Motor neuron (in vitro differentiated cells): Measurements from ENCODE around the gene ZNF205. TPM values are rescaled to one million over a fixed set of nuclear protein-coding genes. Genes with fewer than 3 reads are reported as not detected.
A peak's percentile ranks its signal among the peaks of the same experiment; 100 is the strongest.
"Not testable (repeated sequence)": the region's sequence is repeated elsewhere in the genome, so short reads cannot be mapped to it uniquely, and the experiment has no call there.

ENCODE experiments used
- ATAC-seq, 8 experiments: fragments of 200-7000 bp; cut with Tn5 transposase; replicated peaks in 6 of 8; 2 replicates each; pipeline ENCODE4 v1.8.0; 2021; ENCODE audit warnings: mild to moderate bottlenecking in 8 of 8, moderate library complexity in 8 of 8
- H3K27ac ChIP-seq, 2 donors: fragments of 250-450 bp; sonication (Bioruptor Pico); 2 replicates each; pipeline ENCODE4 v1.9.0; 2021; ENCODE audit warnings: antibody characterized with exemption in 2 of 2, mild to moderate bottlenecking in 2 of 2, moderate library complexity in 1 of 2
- H3K4me1 ChIP-seq, 2 donors: fragments of 250-450 bp; sonication (Bioruptor Pico); replicated peaks in 1 of 2; 2 replicates each; pipeline ENCODE4 v1.6.1; 2021; ENCODE audit warnings: antibody characterized with exemption in 2 of 2, mild to moderate bottlenecking in 2 of 2, moderate library complexity in 1 of 2
- H3K4me3 ChIP-seq, 5 donors: fragments of 250-450 bp; sonication (Bioruptor Pico); 2 replicates each; pipeline ENCODE4 v1.9.0; 2021; ENCODE audit warnings: antibody characterized with exemption in 5 of 5, mild to moderate bottlenecking in 5 of 5, moderate library complexity in 4 of 5
- WGBS, 10 experiments: fragments of 450-650 bp; shearing (Covaris generic); methylation state at CpG; one replicate each; pipeline ENCODE4 v1.0.0; 2022; 5-methylcytosine and 5-hydroxymethylcytosine counted together
- in situ Hi-C, 9 experiments: fragments of 400-800 bp; cut with MboI; loops; one replicate each; pipeline ENCODE4 v1.15.0; 2021; ENCODE audit warnings: low sequenced_read_pairs in 9 of 9, low pct_unique_long_range_greater_than_20kb in 2 of 9; ENCODE audit not compliant: unreplicated experiment in 9 of 9
- total RNA-seq, 8 experiments: library from RNA; unstranded; fragments of 300-600 nt; gene quantifications; 2 replicates each; pipeline versions ENCODE4 v1.2.3 to v1.2.4, GENCODE V29; 2022

The ZNF205 gene
- total RNA-seq, 8 experiments from 2014 or later, result 7.8 to 19.2 (median 14.9) TPM

GRCh38 chr16:3135126-3135715 lies 22.8 kb downstream of the ZNF205 start:
- peak in 7 of 8 experiments; percentile 1 to 69 (median 63) for ATAC-seq
- H3K4me3 ChIP-seq, result peak overlapping the region; percentile 85 to 99 (median 93)
- in situ Hi-C loops, result loop anchor here in 1 of 9 experiments (25.0 kb wide), 1 partner anchor 98 kb away; the partner anchor contains the start of genes BICDL2 and MMP25
- peaks cover 12 to 15% of the 10 kb centered on the region in 2 donors for H3K4me1 ChIP-seq
- 0 to 4% (median 2%) methylated on average over 3 to 21 of the region's 43 CpGs for WGBS, 10 experiments
- H3K27ac ChIP-seq, result peak overlapping the region; percentile 84 to 99

- Histone ChIP-seq H3K4me3 (no peak overlapping the region), H3K27ac (no peak overlapping the region), H3K4me1 (peaks cover 12 to 15% of the 10 kb centered on the region in 2 donors)
- in situ Hi-C loops, result loop anchor here in 1 of 9 experiments (25.0 kb wide), 1 partner anchor 100 kb away; the partner anchor contains the start of genes BICDL2 and MMP25
- ATAC-seq, result no peak
- 84 to 100% (median 93%) methylated on average over 5 to 6 of the region's 13 CpGs; no CpG with 5 or more reads in 6 of the 10 experiments for WGBS, 10 experiments
These were observed 24.9 kb downstream of the ZNF205 start for GRCh38 chr16:3137267-3137666.

GRCh38 chr16:3138342-3138741 lies 26.0 kb downstream of the ZNF205 start:
- 30 to 85% (median 80%) methylated on average over 1 to 10 of the region's 21 CpGs; no CpG with 5 or more reads in 5 of the 10 experiments for WGBS, 10 experiments
- no peak overlapping the region for H3K27ac ChIP-seq
- in situ Hi-C loops, result loop anchor here in 1 of 9 experiments (25.0 kb wide), 1 partner anchor 101 kb away; the partner anchor contains the start of genes BICDL2 and MMP25
- peaks cover 10 to 11% of the 10 kb centered on the region in 2 donors for H3K4me1 ChIP-seq
- no peak overlapping the region for H3K4me3 ChIP-seq
- no peak for ATAC-seq

- ATAC-seq, result no peak
- WGBS, 10 experiments, result 81 to 98% (median 91%) methylated on average over 2 to 9 of the region's 14 CpGs; no CpG with 5 or more reads in 3 of the 10 experiments
- in situ Hi-C loops, result loop anchor here in 1 of 9 experiments (25.0 kb wide), 1 partner anchor 102 kb away; the partner anchor contains the start of genes BICDL2 and MMP25
- H3K27ac ChIP-seq, result no peak overlapping the region
- no peak overlapping the region for H3K4me3 ChIP-seq
- H3K4me1 ChIP-seq, result peaks cover 7 to 8% of the 10 kb centered on the region in 2 donors
These were observed 26.5 kb downstream of the ZNF205 start for GRCh38 chr16:3138823-3139426.

- ATAC-seq, H3K4me3 ChIP-seq, H3K4me1 ChIP-seq, H3K27ac ChIP-seq: not testable (repeated sequence)
- 40 to 100% (median 82%) methylated on average over 1 to 8 of the region's 9 CpGs; no CpG with 5 or more reads in 2 of the 10 experiments for WGBS, 10 experiments
- in situ Hi-C loops, result loop anchor here in 1 of 9 experiments (25.0 kb wide), 1 partner anchor 102 kb away; the partner anchor contains the start of genes BICDL2 and MMP25
These were observed 27.2 kb downstream of the ZNF205 start for GRCh38 chr16:3139561-3139960.

GRCh38 chr16:3140603-3141427 lies 28.4 kb downstream of the ZNF205 start:
- no peak overlapping the region for H3K27ac ChIP-seq
- in situ Hi-C loops, result loop anchor here in 1 of 9 experiments (25.0 kb wide), 1 partner anchor 104 kb away; the partner anchor contains the start of genes BICDL2 and MMP25
- 60 to 98% (median 95%) methylated on average over 2 to 28 of the region's 69 CpGs; no CpG with 5 or more reads in 4 of the 10 experiments for WGBS, 10 experiments
- peaks cover 6 to 7% of the 10 kb centered on the region in 2 donors for H3K4me1 ChIP-seq
- H3K4me3 ChIP-seq, result no peak overlapping the region
- ATAC-seq, result peak in 2 of 8 experiments; percentile 6 to 9

GRCh38 chr16:3141781-3142311 lies 29.5 kb downstream of the ZNF205 start:
- peak in 2 of 8 experiments; percentile 4 to 11 for ATAC-seq
- in situ Hi-C loops, result loop anchor here in 1 of 9 experiments (25.0 kb wide), 1 partner anchor 105 kb away; the partner anchor contains the start of genes BICDL2 and MMP25
- H3K4me1 ChIP-seq, result no peaks in the 10 kb centered on the region
- no peak overlapping the region for H3K4me3 ChIP-seq
- 97 to 100% (median 100%) methylated on average over 1 to 7 of the region's 23 CpGs; no CpG with 5 or more reads in 7 of the 10 experiments for WGBS, 10 experiments
- no peak overlapping the region for H3K27ac ChIP-seq

GRCh38 chr16:3142327-3142726 lies 29.9 kb downstream of the ZNF205 start:
- Histone ChIP-seq H3K4me1 (no peaks in the 10 kb centered on the region), H3K4me3 (no peak overlapping the region), H3K27ac (no peak overlapping the region)
- no peak for ATAC-seq
- 84 to 100% (median 97%) methylated on average over 5 to 20 of the region's 22 CpGs; no CpG with 5 or more reads in 3 of the 10 experiments for WGBS, 10 experiments
- in situ Hi-C loops, result loop anchor here in 1 of 9 experiments (25.0 kb wide), 1 partner anchor 105 kb away; the partner anchor contains the start of genes BICDL2 and MMP25

- Histone ChIP-seq H3K4me3 (no peak overlapping the region), H3K4me1 (no peaks in the 10 kb centered on the region), H3K27ac (no peak overlapping the region)
- ATAC-seq, result no peak
- in situ Hi-C loops, result loop anchor here in 1 of 9 experiments (25.0 kb wide), 1 partner anchor 105 kb away; the partner anchor contains the start of genes BICDL2 and MMP25
- WGBS, 10 experiments, result 60 to 100% (median 93%) methylated on average over 1 to 9 of the region's 13 CpGs; no CpG with 5 or more reads in 5 of the 10 experiments
These were observed 30.4 kb downstream of the ZNF205 start for GRCh38 chr16:3142770-3143169.

- 83 to 93% (median 83%) methylated on average over 3 to 6 of the region's 11 CpGs; no CpG with 5 or more reads in 7 of the 10 experiments for WGBS, 10 experiments
- Histone ChIP-seq H3K27ac (no peak overlapping the region), H3K4me3 (no peak overlapping the region), H3K4me1 (no peaks in the 10 kb centered on the region)
- no peak for ATAC-seq
- in situ Hi-C loops, result loop anchor here in 1 of 9 experiments (25.0 kb wide), 1 partner anchor 106 kb away; the partner anchor contains the start of genes BICDL2 and MMP25
These were observed 30.8 kb downstream of the ZNF205 start for GRCh38 chr16:3143189-3143588.

- 59 to 100% (median 87%) methylated on average over 1 to 7 of the region's 23 CpGs; no CpG with 5 or more reads in 4 of the 10 experiments for WGBS, 10 experiments
- ATAC-seq, result peak in 5 of 8 experiments; percentile 8 to 94 (median 42)
- in situ Hi-C loops, result loop anchor here in 1 of 9 experiments (25.0 kb wide), 1 partner anchor 106 kb away; the partner anchor contains the start of genes BICDL2 and MMP25
- Histone ChIP-seq H3K27ac (no peak overlapping the region), H3K4me3 (no peak overlapping the region), H3K4me1 (no peaks in the 10 kb centered on the region)
These were observed 31.4 kb downstream of the ZNF205 start for GRCh38 chr16:3143598-3144320.
